Endothelial cell of umbilical vein (primary cell): Measurements from ENCODE around the gene APCDD1. TPM values are rescaled to one million over a fixed set of nuclear protein-coding genes. Genes with fewer than 3 reads are reported as not detected.

Experiments
- BruUV-seq: library from RNA; stranded (reverse); fragments of 400-500 nt; replicated peaks from 2 replicates; lab custom pipeline; 2021; lab: Mats Ljungman, UMichigan
- CTCF ChIA-PET: fragments of 300-600, 350-600 bp; sonication (Branson Sonifier 250); formaldehyde crosslinking; loops from one replicate; lab custom pipeline; 2021; ENCODE audit warnings: antibody characterized with exemption, inconsistent platforms; lab: Charles Lee
- POLR2A ChIA-PET: fragments of 300-600, 350-600 bp; sonication (Branson Sonifier 250); formaldehyde crosslinking; loops from one replicate; lab custom pipeline; 2021; ENCODE audit warnings: antibody characterized with exemption, inconsistent platforms; lab: Charles Lee
- DNase-seq: peaks from one replicate; pipeline ENCODE4 v3.0.0-alpha.2; 2011; ENCODE audit warnings: low read depth, low spot score
- FAIRE-seq: peaks from 2 replicates; lab custom pipeline; 2011; peaks lifted over from hg19 to GRCh38; lab: Jason Lieb, UNC
- H2AFZ ChIP-seq: 2 replicates; pipeline ENCODE4 v1.6.0; 2012; ENCODE audit warnings: low read depth, low read length, control low read depth, inconsistent platforms
- H3K27ac ChIP-seq: 2 replicates; pipeline ENCODE4 v1.5.1; 2011; ENCODE audit warnings: low read depth, mild to moderate bottlenecking, control low read depth, low read length, moderate library complexity; ENCODE audit not compliant: insufficient read depth
- H3K27me3 ChIP-seq, 2 experiments: 2 replicates each; pipeline versions ENCODE4 v1.6.0 to v1.6.1; 2011; ENCODE audit warnings: low read length in 2 of 2, mixed read lengths in 1 of 2; ENCODE audit not compliant: control insufficient read depth in 2 of 2, insufficient read depth in 2 of 2
- H3K36me3 ChIP-seq, 2 experiments: 2 replicates in 1 of 2; 3 replicates in 1 of 2; pipeline ENCODE4 v1.5.1; 2011; ENCODE audit warnings: low read length in 2 of 2, mild to moderate bottlenecking in 1 of 2, moderate library complexity in 1 of 2; ENCODE audit not compliant: control insufficient read depth in 2 of 2, insufficient read depth in 2 of 2; ENCODE audit errors: extremely low read depth in 1 of 2
- H3K4me1 ChIP-seq: 3 replicates; pipeline ENCODE4 v1.5.1; 2011; ENCODE audit warnings: mild to moderate bottlenecking, low read length; ENCODE audit not compliant: control insufficient read depth, insufficient read depth; ENCODE audit errors: extremely low read depth
- H3K4me2 ChIP-seq: 2 replicates; pipeline ENCODE4 v1.6.1; 2011; ENCODE audit warnings: low read length, control low read depth, mixed read lengths; ENCODE audit not compliant: insufficient read depth
- H3K4me3 ChIP-seq, 3 experiments: fragments of 200-600 bp in 1 of 3; sonication (generic), shearing (Covaris generic) in 1 of 3; replicated peaks in 1 of 3; 2 replicates each; pipeline ENCODE4 v1.5.1; 2011 to 2016; ENCODE audit warnings: control low read depth in 3 of 3, low read length in 3 of 3, mild to moderate bottlenecking in 2 of 3, inconsistent platforms in 1 of 3, low read depth in 1 of 3, moderate library complexity in 1 of 3; ENCODE audit not compliant: insufficient read depth in 1 of 3
- H3K79me2 ChIP-seq: 2 replicates; pipeline ENCODE4 v1.6.0; 2012; ENCODE audit warnings: low read length, inconsistent platforms; ENCODE audit not compliant: control insufficient read depth, insufficient read depth
- H3K9ac ChIP-seq: replicated peaks from 2 replicates; pipeline ENCODE3; 2011; ENCODE audit warnings: low read length, control low read depth; ENCODE audit not compliant: insufficient read depth; ENCODE audit errors: extremely low read depth
- H3K9me1 ChIP-seq: replicated peaks from 3 replicates; pipeline ENCODE4 v1.6.0; 2011; ENCODE audit warnings: mild to moderate bottlenecking, low read length; ENCODE audit not compliant: control insufficient read depth, insufficient read depth; ENCODE audit errors: extremely low read depth
- H3K9me3 ChIP-seq: replicated peaks from 2 replicates; pipeline ENCODE4 v1.5.1; 2012; ENCODE audit warnings: low read length, inconsistent platforms; ENCODE audit not compliant: control insufficient read depth, insufficient read depth
- H4K20me1 ChIP-seq: replicated peaks from 2 replicates; pipeline ENCODE3; 2011; ENCODE audit warnings: mild to moderate bottlenecking, low read length; ENCODE audit not compliant: control insufficient read depth, insufficient read depth; ENCODE audit errors: extremely low read depth
- EZH2 ChIP-seq: IDR thresholded peaks from 2 replicates; pipeline ENCODE4 v1.6.1; 2012; ENCODE audit warnings: borderline replicate concordance, low read depth, mild to moderate bottlenecking, moderate library complexity, low read length, inconsistent platforms; ENCODE audit not compliant: severe bottlenecking
- GATA2 ChIP-seq: IDR thresholded peaks from 2 replicates; pipeline ENCODE4 v1.7.0; 2011; ENCODE audit warnings: low read depth, mild to moderate bottlenecking, moderate library complexity, mixed read lengths, low read length; ENCODE audit not compliant: insufficient read length, insufficient read depth
- JUN ChIP-seq: IDR thresholded peaks from 2 replicates; pipeline ENCODE4 v1.6.1; 2011; ENCODE audit warnings: borderline replicate concordance, low read depth; ENCODE audit not compliant: insufficient read length, insufficient read depth
- POLR2AphosphoS5 ChIP-seq: IDR thresholded peaks from 2 replicates; pipeline ENCODE4 v1.6.1; 2012; ENCODE audit warnings: low read depth, mild to moderate bottlenecking, control low read depth, low read length, moderate library complexity; ENCODE audit not compliant: insufficient read depth
- dilution Hi-C: fragments of 300-500 bp; cut with MboI; formaldehyde crosslinking; loops from one replicate; pipeline ENCODE4 v1.15.0; 2019; ENCODE audit warnings: low sequenced_read_pairs; ENCODE audit not compliant: extremely low pct_ligation_motif_present
- intact Hi-C: fragments of 100-400 bp; cut with micrococcal nuclease; formaldehyde crosslinking; loops from one replicate; pipeline ENCODE4 v1.10.0; 2022
- polyA plus RNA-seq, 4 experiments: library from polyadenylated mRNA; depleted of rRNA in 3 of 4; stranded (reverse) in 3 of 4; unstranded in 1 of 4; fragments of >200 nt; gene quantifications; 2 replicates each; pipeline versions ENCODE4 v1.2.1 to v1.2.3, GENCODE V29; 2011 to 2012; ENCODE audit warnings: missing spikeins in 1 of 4
- total RNA-seq: library from RNA; stranded (reverse); gene quantifications from 2 replicates; pipeline ENCODE4 v1.2.3, GENCODE V29; 2021
- TF ChIP-seq, protein P1 (sequence below), 2 donors: IDR thresholded peaks; 1 replicate in 1 of 2; 2 replicates in 1 of 2; pipeline ENCODE4 v1.5.1; 2011; ENCODE audit warnings: low read length in 2 of 2, mild to moderate bottlenecking in 2 of 2, moderate library complexity in 2 of 2, control low read depth in 1 of 2, inconsistent platforms in 1 of 2, low read depth in 1 of 2; ENCODE audit not compliant: insufficient read depth in 1 of 2; ENCODE audit errors: extremely low read depth in 1 of 2
- TF ChIP-seq, protein P2 (sequence below): IDR thresholded peaks from 2 replicates; pipeline ENCODE4 v1.6.1; 2011; ENCODE audit not compliant: insufficient read depth, insufficient read length

APCDD1 gene
- total and polyA plus RNA-seq, 2 donors (not counting 3 experiments of a cell fraction or from before 2014, with no cell fraction given): 0.95 to 1.4 TPM

DNA sequence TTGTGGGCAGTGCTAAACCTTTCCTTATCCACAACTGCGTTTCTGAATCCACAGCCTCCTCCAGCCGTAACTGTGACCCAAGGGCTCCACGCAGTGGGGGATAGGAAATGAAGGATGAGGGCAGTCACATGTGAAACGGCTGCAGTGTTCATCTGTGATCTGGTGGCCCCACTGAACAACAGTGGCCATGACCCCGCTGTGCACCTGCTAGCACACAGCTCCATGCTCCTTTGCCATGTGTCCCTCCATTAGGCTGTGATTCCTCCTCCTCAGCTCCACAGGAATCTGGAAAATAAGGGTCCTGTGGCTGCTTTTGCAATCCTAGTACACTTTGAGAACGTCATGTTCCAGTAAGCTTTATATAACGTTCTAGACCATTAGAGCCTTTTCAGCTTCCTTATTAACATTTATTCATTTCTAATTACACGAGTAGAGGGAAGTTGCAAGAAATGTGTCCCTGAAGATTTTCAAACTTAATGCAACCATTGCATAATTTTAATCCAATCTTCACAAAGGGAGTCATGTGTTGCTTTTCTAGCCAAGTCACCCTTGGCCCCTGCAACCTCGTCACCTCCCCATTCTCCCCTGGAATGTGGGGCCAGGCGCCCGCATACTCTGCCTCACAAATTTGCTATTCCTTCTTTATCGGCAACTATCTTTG lies 64.3 kb downstream of the APCDD1 start:
- no peaks in the 10 kb centered on the region for H3K4me1 ChIP-seq
- TF ChIP-seq, protein P1, sequence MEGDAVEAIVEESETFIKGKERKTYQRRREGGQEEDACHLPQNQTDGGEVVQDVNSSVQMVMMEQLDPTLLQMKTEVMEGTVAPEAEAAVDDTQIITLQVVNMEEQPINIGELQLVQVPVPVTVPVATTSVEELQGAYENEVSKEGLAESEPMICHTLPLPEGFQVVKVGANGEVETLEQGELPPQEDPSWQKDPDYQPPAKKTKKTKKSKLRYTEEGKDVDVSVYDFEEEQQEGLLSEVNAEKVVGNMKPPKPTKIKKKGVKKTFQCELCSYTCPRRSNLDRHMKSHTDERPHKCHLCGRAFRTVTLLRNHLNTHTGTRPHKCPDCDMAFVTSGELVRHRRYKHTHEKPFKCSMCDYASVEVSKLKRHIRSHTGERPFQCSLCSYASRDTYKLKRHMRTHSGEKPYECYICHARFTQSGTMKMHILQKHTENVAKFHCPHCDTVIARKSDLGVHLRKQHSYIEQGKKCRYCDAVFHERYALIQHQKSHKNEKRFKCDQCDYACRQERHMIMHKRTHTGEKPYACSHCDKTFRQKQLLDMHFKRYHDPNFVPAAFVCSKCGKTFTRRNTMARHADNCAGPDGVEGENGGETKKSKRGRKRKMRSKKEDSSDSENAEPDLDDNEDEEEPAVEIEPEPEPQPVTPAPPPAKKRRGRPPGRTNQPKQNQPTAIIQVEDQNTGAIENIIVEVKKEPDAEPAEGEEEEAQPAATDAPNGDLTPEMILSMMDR (IDR thresholded peaks at IDR 0.05; ENCODE audit: extremely low read depth in 1 of 2, insufficient read depth in 1 of 2, low read depth in 1 of 2, low read length in 2 of 2): peak in 1 of 2 donors; percentile 32
- TF ChIP-seq GATA2 (no peak), EZH2 (no peak)
- H4K20me1 ChIP-seq: no peaks in the 10 kb centered on the region
- H3K4me3 ChIP-seq: no peak overlapping the region
- H3K36me3 ChIP-seq: no peaks in the 10 kb centered on the region
- DNase-seq: peak; percentile 56
- H2AFZ ChIP-seq: no peak overlapping the region
- H3K27me3 ChIP-seq: peaks cover 36 to 56% of the 10 kb centered on the region in 2 experiments
- H3K9me3 ChIP-seq: no peaks in the 10 kb centered on the region
- CTCF ChIA-PET: interaction anchor here (0.8 to 6.1 kb wide), 19 partner anchors 18 to 568 kb away, joined by 3 to 186 read pairs (median 4); no protein-coding TSS in a partner anchor
- no peak overlapping the region for H3K9ac ChIP-seq
- no peak overlapping the region for H3K4me2 ChIP-seq
- FAIRE-seq: no peak
- no peaks in the 10 kb centered on the region for H3K79me2 ChIP-seq
- intact Hi-C loops: no loop called here
- no TSS peak for BruUV-seq
- H3K9me1 ChIP-seq: no peaks in the 10 kb centered on the region
- no peak overlapping the region for H3K27ac ChIP-seq
- POLR2A ChIA-PET: no interaction called here
- dilution Hi-C loops: loop anchor here (25.0 kb wide), 1 partner anchor 531 kb away; no protein-coding TSS in a partner anchor

DNA sequence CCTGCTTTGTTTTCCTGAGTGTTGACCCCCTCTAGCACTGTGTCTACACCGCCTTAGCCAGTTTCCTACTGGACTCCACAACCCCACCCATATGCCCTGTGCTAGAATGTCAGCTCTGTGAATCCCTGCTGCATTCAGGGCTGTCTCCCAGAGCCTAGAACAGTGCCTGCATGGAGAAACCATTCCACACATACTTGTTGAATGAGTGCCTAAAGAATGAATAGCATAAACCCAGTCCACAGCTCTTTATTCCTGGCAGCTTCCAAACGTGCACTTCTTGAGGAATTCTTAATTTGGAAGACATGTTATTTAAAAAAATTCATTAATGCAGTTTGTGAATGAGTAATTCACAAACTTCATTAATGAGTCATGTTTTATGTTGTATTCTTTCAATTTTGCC lies 64.9 kb downstream of the APCDD1 start:
- intact Hi-C loops: no loop called here
- H3K4me3 ChIP-seq: no peak overlapping the region

More for the DNA sequence above, 64.9 kb downstream of the APCDD1 start:
- no TSS peak for BruUV-seq
- Histone ChIP-seq H3K79me2 (no peaks in the 10 kb centered on the region), H3K27me3 (peaks cover 33 to 52% of the 10 kb centered on the region in 2 experiments), H4K20me1 (no peaks in the 10 kb centered on the region), H3K9ac (no peak overlapping the region), H3K27ac (no peak overlapping the region), H3K4me2 (no peak overlapping the region), H3K36me3 (no peaks in the 10 kb centered on the region), H3K9me3 (no peaks in the 10 kb centered on the region), H3K4me1 (no peaks in the 10 kb centered on the region), H2AFZ (no peak overlapping the region), H3K9me1 (no peaks in the 10 kb centered on the region)
- ChIA-PET POLR2A (no interaction called here), CTCF (interaction anchor here (0.8 to 6.1 kb wide), 18 partner anchors 12 to 568 kb away, joined by 3 to 186 read pairs (median 4); no protein-coding TSS in a partner anchor)
- DNase-seq: no peak
- no peak for TF ChIP-seq POLR2AphosphoS5
- TF ChIP-seq, protein P1 (IDR thresholded peaks at IDR 0.05; ENCODE audit: extremely low read depth in 1 of 2, insufficient read depth in 1 of 2, low read depth in 1 of 2, low read length in 2 of 2): no peak
- TF ChIP-seq JUN: no peak
- TF ChIP-seq, protein P2, sequence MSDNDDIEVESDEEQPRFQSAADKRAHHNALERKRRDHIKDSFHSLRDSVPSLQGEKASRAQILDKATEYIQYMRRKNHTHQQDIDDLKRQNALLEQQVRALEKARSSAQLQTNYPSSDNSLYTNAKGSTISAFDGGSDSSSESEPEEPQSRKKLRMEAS: no peak
- no peak for FAIRE-seq
- dilution Hi-C loops: loop anchor here (25.0 kb wide), 1 partner anchor 532 kb away; no protein-coding TSS in a partner anchor
